Fibroblast of peridontal ligament (primary cell): ENCODE data around the gene FOXN1.
"Not testable (repeated sequence)": the region's sequence is repeated elsewhere in the genome, so short reads cannot be mapped to it uniquely, and the experiment has no call there.

Experiments used
- DNase-seq: peaks from one replicate; pipeline ENCODE4 v3.0.0-alpha.2; 2010; ENCODE audit errors: extremely low read depth

The FOXN1 gene

DNA sequence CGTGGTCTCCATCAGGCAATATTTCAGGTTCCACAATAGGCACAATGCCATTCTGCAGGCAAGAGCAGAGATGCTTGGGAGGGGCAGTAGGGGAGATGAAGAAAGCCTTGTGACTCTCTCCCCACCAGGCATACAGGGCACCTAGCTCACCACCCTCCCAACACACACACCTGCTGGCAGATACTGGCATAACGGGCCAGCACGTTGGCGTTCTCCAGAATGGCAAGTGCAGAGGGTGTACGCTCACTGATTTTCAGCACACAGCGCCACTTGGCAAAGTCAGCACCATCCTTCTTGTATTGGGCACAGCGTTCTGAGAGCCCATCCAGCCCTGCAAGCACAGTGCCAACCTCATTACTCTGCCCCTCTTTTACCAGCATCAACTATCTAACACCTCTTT lies 68.4 kb downstream of the FOXN1 start:
- DNase-seq: no peak

DNA sequence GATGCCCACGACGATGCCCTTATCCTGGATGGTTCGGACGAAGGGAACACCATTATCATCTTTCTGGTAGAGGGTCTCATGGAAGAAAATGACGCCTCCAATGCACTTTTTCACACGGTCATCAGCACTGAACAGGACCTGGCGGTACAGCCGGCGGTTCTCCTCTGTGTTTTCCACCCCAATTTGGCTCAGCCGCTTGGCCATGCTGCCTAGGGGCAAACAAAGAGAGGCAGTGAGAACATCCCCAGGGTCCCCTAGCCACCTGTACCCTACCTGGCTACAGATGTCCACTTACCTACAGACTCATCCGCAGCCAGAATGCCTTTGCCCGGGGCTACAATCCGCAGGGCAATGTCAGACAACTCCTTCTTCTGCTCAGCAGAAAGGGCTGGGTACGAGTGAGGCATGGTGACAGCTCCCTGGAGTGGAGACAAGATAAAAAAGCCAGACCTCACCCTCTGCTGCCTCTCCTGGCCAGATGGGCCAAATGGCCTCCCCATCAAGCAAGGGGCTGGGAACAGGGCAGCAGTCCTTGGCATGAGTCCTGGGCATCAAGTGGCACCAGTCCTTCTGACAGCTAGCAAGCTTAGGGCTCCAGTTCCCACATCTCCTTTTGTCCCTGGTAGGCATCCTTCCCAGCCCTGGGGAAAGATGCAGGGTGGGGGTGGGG lies 69.1 kb downstream of the FOXN1 start:
- no peak for DNase-seq

DNA sequence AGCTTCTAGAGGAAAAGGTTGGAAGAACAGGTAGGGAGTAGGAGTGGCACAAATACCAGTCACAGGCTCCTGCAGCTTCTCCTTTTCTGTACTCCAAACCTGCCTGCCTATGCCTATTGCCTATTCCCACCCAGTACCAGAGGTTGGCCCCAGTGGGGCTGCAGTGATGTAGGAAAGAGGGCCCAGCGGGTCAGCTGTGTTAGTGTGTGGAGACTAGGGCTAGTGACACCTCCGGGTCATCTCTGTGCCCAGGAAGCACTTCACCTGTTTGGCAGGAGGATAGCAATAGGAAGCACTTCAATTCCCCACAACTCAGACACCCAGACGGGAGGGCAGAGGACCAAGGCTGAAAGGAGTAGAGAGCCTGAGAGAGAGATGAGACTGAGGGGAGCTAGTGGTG lies 69.9 kb downstream of the FOXN1 start:
- DNase-seq: not testable (repeated sequence)

DNA sequence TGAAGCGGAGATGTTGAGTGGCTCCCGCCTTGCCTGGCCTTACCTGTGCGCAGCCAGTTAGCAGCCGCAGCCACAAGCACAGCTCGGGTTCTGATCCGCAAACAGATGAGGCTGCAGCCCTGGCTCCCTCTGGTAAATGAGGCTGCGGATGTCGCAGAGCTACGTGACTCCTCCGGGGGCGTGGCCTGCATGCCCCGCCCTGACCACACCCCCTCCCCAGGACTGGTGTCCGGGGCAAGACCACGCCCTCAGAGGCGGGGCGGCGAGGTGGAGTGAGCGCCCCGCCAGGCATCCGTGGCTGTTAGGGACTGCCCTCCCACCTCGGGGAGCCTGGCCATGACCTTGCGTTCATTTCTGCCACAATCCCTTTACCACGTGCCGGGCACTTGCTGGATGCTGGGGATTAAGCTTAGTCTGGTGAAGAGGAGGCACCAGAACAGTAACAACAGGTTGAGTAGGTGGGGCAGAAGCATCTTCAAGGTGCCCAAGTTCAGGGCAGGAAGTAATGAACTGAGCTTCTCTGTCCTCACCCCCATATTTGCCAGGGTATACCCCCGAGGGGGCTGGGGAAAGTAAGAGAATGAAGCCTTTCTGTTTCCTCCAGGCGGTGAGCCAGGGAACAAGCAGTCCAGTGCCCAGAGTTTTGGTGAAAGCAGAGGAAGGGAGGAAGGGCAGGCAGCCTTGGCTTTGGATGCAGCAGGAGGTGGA lies 70.8 kb downstream of the FOXN1 start, which contains the start of gene ALDOC:
TSS of gene ALDOC (minus strand) at position 138 of the 708 bp plus-strand sequence. CDS start 1,363 bp downstream, outside the sequence.
- peak; percentile 77 for DNase-seq

DNA sequence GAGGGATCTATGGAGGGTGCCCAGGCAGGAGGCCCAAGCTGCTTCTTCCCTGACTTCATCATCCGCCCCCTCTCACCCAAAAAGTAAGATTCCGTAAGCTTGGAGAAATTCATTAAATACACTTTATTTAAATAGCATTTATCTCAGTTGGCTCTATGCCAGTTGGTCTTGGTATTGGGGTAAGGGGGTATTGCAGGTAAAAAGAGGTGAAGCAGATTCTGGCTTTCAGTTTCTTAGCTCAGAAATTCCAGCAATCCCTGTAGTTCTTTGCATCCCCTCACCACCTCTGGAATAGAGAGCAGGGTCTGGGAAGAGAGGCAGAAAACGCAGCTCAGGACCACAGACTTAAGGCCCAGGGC lies 71.3 kb downstream of the FOXN1 start:
- no peak for DNase-seq

DNA sequence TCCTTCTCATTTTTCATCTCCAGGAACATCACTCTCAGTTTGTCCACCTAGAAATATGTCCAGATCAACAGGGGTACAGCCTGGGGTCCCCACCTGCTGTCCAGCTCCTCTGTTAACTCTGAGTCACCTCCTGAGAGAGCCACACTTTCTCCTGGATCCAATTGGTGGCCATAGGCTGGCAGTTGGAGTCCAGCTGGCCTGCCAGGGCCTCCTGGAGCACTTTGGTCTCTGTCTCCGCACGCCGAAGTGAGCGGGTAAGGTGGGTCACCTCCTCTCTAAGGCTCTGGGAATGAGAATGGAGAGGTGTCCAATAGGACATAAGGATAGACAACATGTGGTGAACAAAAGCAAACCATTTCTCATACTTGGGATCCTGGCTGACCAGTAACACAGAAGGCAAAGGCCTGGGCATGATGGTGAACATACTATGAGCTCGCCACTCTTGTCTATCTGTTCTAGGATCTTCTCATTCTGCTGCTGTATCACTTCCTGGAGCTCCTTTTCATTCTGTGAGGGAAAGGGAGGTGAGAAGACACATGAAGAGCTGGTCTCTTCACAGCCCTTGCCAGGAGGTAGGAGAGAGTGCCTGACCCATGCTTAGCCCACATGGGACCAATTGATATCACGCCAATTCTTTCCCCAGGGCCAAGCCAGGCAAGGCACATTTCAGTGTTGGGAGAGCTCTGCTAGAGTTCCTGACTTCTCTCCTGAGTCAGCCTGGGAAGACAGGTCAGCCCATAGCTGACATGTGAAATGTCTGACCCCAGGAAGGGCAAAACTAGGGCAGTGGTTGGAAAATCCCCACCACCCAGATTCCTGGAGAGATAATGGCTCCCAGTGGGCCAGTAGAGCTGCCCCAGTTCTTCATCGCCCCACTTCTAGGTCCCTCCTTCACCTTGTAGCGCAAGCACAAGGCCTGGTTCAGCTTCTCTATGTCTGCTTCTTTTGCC lies 72.4 kb downstream of the FOXN1 start:
- DNase-seq: no peak

DNA sequence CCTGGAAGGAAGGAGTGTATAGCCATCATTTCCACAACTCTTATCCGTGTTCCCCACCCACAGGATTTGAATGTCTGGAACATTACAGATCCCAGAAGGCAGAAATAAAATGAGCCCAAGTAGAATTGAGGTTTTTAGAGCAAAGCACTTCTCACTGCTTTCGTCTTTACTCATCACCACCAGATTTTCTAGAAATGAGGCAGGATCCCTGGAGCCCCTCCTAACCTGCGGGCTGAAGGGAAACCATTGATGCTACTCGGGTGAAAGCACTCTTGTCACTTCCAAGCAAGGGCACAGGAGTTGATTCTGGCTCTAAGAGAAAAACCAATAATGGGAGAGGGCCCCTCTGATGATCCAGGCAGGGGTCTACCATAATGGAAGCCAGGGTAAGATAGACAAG lies 73.4 kb downstream of the FOXN1 start:
- DNase-seq: no peak

DNA sequence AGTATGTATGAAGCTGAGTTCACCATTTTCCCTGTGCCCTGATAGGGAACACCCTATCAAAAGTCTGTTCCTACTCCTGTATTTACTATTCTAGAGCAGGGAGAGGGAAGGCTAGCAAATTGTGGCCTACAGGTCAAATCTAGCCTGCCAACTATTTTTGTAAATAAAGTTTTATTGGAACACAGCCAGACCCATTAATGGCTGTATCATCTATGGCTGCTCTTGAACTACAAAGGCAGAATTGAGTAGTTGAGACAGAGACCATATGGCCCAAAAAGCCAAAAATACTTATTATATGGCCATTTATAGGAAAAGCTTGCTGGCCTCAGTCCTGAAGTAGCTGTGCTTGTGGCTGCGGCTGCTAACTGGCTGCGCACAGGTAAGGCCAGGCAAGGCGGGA lies 74.8 kb downstream of the FOXN1 start:
- DNase-seq: no peak

DNA sequence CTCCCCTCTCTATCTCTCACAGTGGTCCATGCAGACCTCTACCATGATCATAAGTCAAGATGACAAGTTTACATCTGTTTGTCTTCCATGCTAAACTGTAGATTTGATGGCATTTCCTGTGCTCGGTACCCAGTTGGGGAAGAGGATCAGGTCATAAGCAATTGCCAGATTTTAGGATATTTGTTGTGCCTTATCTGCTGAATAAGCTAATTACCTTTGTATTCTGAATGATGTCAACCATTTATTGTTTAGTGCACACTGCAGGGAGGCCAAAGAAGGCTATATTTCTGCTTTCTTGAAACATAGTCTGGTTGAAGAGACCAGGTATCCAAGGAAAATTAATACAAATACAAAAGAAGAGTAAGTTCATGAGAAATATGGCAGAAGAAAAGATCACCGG lies 76.4 kb downstream of the FOXN1 start:
- no peak for DNase-seq

DNA sequence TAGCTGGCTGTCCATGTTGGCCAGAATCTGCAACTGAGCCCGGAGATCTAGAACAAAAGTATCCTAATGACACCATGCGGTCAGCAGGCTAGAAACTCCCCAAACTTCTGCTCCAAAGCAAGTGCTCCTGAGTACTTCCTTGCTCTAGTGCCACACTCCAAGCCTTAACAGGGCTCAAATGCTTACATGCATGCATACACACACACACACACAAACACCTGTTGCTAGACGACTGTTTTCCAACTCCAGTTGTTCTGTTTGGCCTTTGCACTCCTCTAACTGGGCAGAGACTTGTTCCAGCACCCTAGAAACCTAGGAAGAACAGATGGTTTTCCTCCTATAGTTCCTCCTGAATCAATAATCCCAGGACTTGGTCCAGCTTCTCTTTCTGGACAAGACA lies 78.3 kb downstream of the FOXN1 start:
- no peak for DNase-seq

DNA sequence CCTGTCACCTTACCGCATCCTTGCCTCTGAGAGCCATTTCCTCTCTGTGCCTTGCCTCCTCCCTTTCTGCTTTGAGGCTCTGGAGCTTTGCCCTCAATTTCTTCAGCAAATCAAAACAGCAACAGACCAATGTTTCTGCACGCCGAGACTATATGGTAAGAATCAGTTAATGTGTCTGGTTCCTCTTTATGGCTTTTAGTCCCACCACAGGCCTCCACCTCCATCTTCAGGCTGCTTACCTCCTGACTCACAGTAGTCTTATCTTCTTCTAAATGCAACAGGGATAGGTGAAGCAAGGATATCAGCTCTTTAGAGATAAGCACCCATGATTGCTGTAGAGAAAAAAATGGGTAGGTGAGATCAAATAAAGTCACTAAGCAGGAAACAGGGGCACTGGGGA lies 79.7 kb downstream of the FOXN1 start:
- DNase-seq: no peak
